Keratinocyte (primary cell): ENCODE measurements around the gene ASB16.

ENCODE experiments used
- CTCF ChIP-seq, 3 experiments: IDR thresholded peaks in 1 of 3; conservative IDR thresholded peaks in 1 of 3; optimal IDR thresholded peaks in 1 of 3; 2 replicates in 2 of 3; 3 replicates in 1 of 3; pipeline versions ENCODE3 to v1.5.1; 2011; ENCODE audit warnings: low read length in 3 of 3, mild to moderate bottlenecking in 3 of 3, moderate library complexity in 2 of 3, control low read depth in 1 of 3, inconsistent platforms in 1 of 3; ENCODE audit not compliant: insufficient read depth in 2 of 3; ENCODE audit errors: extremely low read depth in 1 of 3
- EZH2 ChIP-seq: IDR thresholded peaks from one replicate; pipeline ENCODE4 v1.6.1; 2012; ENCODE audit warnings: inconsistent platforms, mild to moderate bottlenecking, low read length, moderate library complexity

- TF ChIP-seq CTCF (optimal IDR thresholded peaks at IDR 0.05 in 1 of 3, IDR thresholded peaks at IDR 0.05 in 1 of 3, conservative IDR thresholded peaks at IDR 0.05 in 1 of 3; ENCODE audit: extremely low read depth in 1 of 3, insufficient read depth in 2 of 3, low read length in 3 of 3) (no peak), EZH2 (no peak)
Observed at GRCh38 chr17:44128383-44128782, 42.1 kb upstream of the ASB16 start.
